Right atrium auricular region (tissue), 2 donors: Measurements from ENCODE around the gene CCDC141. TPM values are rescaled to one million over a fixed set of nuclear protein-coding genes. Genes with fewer than 3 reads are reported as not detected.
A peak's percentile ranks its signal among the peaks of the same experiment; 100 is the strongest.

ENCODE experiments used
- DNase-seq: peaks from one replicate; pipeline ENCODE4 v3.0.0-alpha.2; 2019; ENCODE audit warnings: low spot score
- H3K27ac ChIP-seq, 2 donors: fragments of 200-600 bp; sonication (generic); 1 replicate in 1 of 2; 2 replicates in 1 of 2; pipeline ENCODE4 v1.5.1; 2016 to 2019
- H3K27me3 ChIP-seq, 2 donors: fragments of 200-600 bp; sonication (generic); one replicate each; pipeline versions ENCODE4 v1.5.1 to v1.6.0; 2017 to 2019
- H3K36me3 ChIP-seq: fragments of 200-600 bp; sonication (generic); one replicate; pipeline ENCODE4 v1.5.1; 2016
- H3K4me1 ChIP-seq, 2 donors: fragments of 200-600 bp; sonication (generic); one replicate each; pipeline versions ENCODE4 v1.5.1 to v1.6.0; 2017 to 2019
- H3K4me3 ChIP-seq, 2 donors: fragments of 200-600 bp; sonication (generic); 1 replicate in 1 of 2; 2 replicates in 1 of 2; pipeline ENCODE4 v1.5.1; 2017 to 2019; ENCODE audit warnings: mild to moderate bottlenecking in 1 of 2, moderate library complexity in 1 of 2
- H3K9me3 ChIP-seq, 2 donors: fragments of 200-600 bp; sonication (generic); one replicate each; pipeline ENCODE4 v1.5.1; 2019
- CTCF ChIP-seq, 2 donors: fragments of 200-600 bp; sonication (generic); IDR thresholded peaks; one replicate each; pipeline ENCODE4 v1.5.1; 2019; ENCODE audit warnings: antibody characterized with exemption in 2 of 2
- total RNA-seq, 2 donors: library from RNA; depleted of rRNA; stranded (reverse); fragments of >200 nt; gene quantifications; one replicate each; pipeline ENCODE4 v1.1.0, GENCODE V29; 2016

Gene CCDC141
- total RNA-seq, 2 donors from 2014 or later = 28.9 to 146 TPM

DNA sequence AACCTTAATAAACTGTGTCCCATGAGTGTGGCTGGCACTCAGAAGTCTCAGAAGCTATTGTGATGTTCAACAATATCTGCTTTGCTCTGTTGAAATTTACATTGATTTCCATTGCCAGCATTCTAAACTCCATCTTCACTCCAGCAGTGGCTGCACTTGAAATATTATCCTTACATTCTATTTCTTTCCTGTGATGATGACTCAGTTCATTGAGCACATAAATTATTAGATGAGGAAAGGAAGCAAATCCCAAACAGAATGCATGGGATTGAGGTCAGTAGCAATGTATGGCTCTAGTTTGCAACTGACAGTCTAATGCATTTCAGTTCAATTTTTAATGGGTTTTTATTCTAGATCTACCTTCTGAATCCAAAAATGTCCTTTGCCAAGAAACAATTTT lies 150.3 kb downstream of the CCDC141 start:
- no peaks in the 10 kb centered on the region for H3K4me1 ChIP-seq
- DNase-seq = no peak
- H3K4me3 ChIP-seq = no peak overlapping the region
- no peaks in the 10 kb centered on the region for H3K27me3 ChIP-seq
- no peaks in the 10 kb centered on the region for H3K36me3 ChIP-seq
- no peaks in the 10 kb centered on the region for H3K9me3 ChIP-seq
- no peak overlapping the region for H3K27ac ChIP-seq
- TF ChIP-seq CTCF (IDR thresholded peaks at IDR 0.05) = no peak

- peak overlapping the region; percentile 3 to 65 for H3K27ac ChIP-seq
- no peaks in the 10 kb centered on the region for H3K27me3 ChIP-seq
- H3K36me3 ChIP-seq = no peaks in the 10 kb centered on the region
- DNase-seq = no peak
- no peaks in the 10 kb centered on the region for H3K9me3 ChIP-seq
- H3K4me1 ChIP-seq = peaks cover 0 to 15% of the 10 kb centered on the region in 2 donors
- no peak overlapping the region for H3K4me3 ChIP-seq
- TF ChIP-seq CTCF (IDR thresholded peaks at IDR 0.05) = no peak
These were observed 154.1 kb downstream of the CCDC141 start for GRCh38 chr2:178895872-178896271.

DNA sequence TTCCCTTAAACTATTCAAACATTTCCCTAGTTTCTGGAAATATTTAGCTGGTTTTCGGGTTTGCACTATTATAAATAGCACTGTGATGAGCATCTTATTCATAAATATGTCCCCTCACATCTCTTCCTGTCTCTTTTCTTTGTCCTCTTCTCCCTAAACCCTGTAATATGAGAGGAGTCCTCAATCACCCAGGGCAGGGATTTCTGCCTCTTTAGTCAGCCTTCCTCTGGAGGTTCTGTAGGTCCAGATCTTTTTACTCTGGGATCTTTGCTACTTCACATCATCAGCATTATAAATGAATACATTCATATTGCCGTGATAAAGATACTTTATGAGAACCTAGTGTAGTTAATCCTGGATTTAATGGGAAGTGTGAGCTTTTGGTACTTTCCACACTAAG lies 154.8 kb downstream of the CCDC141 start:
- Histone ChIP-seq H3K27me3 (no peaks in the 10 kb centered on the region), H3K36me3 (no peaks in the 10 kb centered on the region), H3K4me1 (peaks cover 0 to 15% of the 10 kb centered on the region in 2 donors), H3K9me3 (no peaks in the 10 kb centered on the region), H3K4me3 (no peak overlapping the region), H3K27ac (peak overlapping the region; percentile 3 to 65)
- TF ChIP-seq CTCF (IDR thresholded peaks at IDR 0.05) = no peak
- no peak for DNase-seq

GRCh38 chr2:178892751-178893625 lies 156.9 kb downstream of the CCDC141 start:
- H3K9me3 ChIP-seq = no peaks in the 10 kb centered on the region
- H3K4me3 ChIP-seq = no peak overlapping the region
- H3K36me3 ChIP-seq = no peaks in the 10 kb centered on the region
- peaks cover 0 to 15% of the 10 kb centered on the region in 2 donors for H3K4me1 ChIP-seq
- no peak for DNase-seq
- no peaks in the 10 kb centered on the region for H3K27me3 ChIP-seq
- H3K27ac ChIP-seq = no peak overlapping the region
- no peak for TF ChIP-seq CTCF (IDR thresholded peaks at IDR 0.05)

DNA sequence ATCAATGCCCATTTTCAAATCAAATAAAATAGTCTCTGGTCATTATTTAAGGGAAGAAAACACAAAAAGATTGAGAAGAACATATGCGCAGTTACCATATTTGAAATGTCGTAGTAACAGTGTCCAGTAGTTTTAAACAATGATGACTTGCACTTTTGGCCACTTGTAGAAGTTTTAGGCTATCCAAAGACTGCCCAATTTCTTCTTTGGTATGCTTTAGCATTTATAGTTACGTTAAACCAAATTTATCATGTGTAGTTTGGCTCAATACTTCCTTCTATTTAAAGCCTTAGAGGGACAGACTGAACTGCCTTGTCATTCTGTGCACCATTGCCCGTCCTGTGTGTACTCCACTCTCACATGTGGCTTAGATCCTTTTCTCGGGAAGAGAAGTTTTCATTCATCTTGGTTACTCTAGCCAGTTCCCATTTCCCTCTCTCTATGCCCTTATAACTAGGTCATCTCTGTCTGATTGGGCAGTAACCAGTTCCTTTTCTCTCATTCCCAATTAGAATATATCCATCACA lies 157.9 kb downstream of the CCDC141 start:
- H3K4me3 ChIP-seq = no peak overlapping the region
- no peak for DNase-seq
- H3K27ac ChIP-seq = peak overlapping the region; percentile 24 to 55
- no peak for TF ChIP-seq CTCF (IDR thresholded peaks at IDR 0.05)
- no peaks in the 10 kb centered on the region for H3K27me3 ChIP-seq
- peaks cover 0 to 15% of the 10 kb centered on the region in 2 donors for H3K4me1 ChIP-seq
- no peaks in the 10 kb centered on the region for H3K36me3 ChIP-seq
- H3K9me3 ChIP-seq = no peaks in the 10 kb centered on the region
